GM10847 (cell line): Measurements from ENCODE around the gene TSPEAR.

ENCODE experiments used
- POLR2A ChIP-seq: IDR thresholded peaks from 2 replicates; pipeline ENCODE4 v1.6.1; 2011; ENCODE audit not compliant: insufficient read length; ENCODE audit errors: extremely low read depth

The TSPEAR gene

DNA sequence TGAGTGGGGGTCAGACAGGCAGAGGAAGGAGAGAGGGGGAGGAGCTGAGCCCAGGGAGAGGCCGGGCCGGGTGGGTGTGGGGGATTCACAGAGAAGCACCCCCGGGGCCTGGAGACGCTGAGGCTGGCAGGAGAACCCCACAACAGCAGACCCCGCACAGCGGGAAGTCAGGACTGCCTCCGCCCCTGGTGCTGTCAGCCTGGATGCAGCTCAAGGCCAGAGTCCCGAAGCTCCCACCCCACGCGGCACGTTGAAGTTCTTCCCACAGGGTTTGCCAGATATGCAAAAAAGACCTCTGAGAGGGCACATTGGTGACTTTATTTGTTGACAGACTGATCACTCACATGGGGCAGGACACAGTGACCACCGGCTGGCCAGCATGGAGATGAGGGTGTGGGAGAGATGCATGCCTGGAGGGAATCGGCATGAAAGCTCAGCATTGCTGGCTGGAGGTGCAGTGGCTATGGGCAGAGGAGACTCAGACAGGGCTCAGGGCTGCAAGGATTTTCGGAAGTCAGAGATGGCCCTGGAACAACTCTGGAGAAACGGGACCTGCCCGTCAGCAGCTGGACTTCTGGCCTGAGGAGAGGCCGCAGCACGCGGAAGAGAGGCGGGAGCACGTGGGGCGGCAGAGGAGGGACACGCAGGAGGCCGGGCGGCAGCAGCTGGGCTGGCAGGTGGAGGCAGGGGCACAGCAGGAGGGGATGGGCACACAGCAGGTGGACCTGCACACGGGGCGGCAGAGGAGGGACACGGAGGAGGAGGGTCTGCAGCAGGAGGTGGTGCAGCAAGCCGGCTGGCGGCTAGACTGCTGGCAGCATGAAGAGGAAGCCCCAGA lies 153.7 kb downstream of the TSPEAR start:
- no peak for TF ChIP-seq POLR2A

DNA sequence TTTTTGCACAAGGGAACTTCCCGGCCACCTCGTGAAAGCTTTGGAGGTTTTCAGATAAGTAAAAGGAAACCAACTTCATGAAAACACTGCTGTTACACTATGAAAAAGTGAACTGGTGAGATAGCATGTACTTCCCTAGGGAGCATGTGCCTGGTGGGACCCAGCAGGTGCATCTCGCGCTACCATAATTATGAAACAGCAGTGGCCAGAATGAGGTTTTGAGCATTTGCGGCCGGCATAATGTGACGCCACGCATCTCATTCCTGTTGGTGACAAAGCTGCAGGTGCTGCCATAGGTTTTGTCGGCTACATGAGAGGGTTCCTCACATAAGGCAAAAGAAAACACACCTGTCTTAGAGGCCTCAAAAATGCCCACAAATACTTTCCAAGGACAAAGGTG lies 154.5 kb downstream of the TSPEAR start:
- TF ChIP-seq POLR2A: no peak

DNA sequence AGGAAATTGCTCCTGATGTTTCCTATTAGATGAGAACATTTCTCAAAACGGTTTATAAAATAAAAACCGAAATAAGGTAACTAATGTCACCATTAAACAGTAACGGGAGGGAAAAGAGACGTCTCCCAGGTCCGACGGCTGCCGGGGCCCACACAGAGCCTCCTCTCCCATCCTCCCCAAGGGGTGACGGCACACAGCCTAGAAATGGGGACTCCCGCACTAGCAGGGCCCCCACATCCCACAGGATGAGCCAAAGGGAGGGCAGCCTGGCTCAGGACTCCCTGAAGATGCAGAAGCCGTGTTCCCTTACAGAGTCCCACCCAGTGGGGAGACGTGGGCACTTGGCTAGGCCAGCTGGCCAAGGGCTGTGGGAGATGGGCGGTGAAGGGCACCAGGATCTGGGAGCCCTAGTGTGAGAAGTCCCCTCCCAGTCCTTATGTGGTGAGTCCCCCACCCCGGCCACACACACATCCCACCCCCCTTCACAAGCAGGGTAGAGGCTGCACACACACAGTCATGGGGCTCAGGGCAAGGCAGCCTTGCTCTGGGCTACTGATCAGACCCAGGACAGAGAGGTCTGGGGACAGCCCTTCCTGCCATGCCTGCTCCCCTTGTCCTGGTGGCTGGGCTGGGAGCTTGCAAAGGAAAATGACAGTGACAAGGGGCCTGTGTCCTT lies 156.0 kb downstream of the TSPEAR start:
- TF ChIP-seq POLR2A: no peak

DNA sequence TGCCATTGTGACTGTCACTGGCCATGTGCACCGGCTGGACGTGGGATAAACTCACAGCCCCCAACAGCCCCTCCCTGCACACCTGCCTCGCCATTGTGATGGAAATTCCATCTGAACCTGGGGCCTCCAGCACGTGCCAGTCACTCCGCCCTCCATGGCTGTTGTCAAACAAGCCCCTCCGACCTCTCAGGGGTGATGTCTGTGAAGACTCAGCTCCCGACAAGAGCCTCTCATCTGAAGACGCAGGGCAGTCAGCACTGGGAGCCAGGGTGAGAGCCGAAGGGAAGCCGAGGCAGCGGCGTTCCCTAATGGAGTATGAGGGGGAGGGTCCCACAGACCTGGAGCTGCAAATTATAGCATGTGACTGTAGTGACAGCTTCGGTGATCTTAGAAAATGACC lies 158.7 kb downstream of the TSPEAR start:
- no peak for TF ChIP-seq POLR2A

DNA sequence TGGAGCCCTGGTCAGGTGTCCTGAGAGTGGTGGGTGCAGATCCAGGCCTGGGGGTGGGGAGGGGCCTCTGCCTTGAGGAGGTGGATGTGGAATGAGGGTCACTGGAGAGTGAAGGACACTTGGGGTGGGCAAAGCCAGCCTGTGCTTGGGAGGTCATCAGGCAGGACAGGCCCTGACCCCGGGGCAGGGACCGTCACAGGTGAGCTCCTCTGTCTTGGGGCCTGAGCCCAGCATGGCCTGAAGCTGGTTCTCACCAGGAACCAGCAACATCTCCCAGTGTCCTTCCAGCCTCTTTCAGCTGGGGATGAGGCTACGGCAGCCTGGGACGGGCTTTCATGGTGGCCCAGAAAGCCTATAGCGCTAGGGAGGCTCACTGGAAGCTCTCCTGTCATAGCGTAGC lies 159.2 kb downstream of the TSPEAR start:
- TF ChIP-seq POLR2A: no peak

DNA sequence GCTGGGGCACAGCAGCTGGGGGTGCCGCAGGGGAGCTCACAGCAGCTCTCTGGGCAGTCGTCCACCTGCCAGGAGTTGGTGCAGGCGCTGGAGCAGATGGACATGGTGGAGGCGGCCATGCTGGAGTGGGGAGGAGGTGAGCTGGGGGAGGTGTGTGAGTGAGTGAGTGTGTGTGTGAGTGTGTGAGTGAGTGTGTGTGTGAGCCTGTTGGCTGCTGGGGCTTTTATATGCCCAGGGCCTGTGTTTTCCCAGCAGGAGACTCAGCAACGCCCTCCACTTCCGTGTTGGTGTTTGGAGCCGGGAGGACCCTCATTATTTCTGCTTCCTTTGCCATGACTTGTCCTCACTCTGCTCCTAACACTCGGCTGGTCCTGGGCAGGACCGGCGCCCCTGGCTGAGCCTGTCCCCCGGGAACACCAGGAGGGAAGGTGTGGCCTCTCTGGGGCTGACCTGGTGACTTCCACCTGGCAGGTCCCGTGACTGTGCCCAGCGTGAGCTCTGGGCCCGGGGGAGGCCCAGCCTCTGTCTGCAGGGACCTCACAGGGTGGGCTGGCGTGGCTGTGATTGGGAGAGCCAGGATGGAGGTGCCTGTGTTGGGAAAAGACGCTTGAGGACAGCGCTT lies 159.9 kb downstream of the TSPEAR start, which contains the start of gene KRTAP10-2:
Gene KRTAP10-2 (minus strand): TSS at position 166 of the 622 bp plus-strand sequence. CDS start 47 bp downstream, at position 119.
- TF ChIP-seq POLR2A: no peak

DNA sequence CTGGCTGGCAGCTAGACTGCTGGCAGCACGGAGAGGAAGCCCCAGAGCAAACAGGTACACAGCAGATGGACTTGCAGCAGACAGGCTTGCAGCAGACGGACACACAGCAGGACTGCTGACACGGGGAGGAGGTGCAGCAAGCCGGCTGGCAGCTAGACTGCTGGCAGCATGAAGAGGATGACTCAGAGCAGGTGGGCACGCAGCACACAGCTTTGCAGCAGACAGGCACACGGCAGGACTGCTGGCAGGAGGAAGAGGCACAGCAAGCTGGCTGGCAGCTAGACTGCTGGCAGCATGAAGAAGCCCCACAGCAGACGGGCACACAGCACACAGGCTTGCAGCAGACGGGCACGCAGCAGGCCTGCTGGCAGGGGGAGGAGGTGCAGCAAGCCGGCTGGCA lies 160.6 kb downstream of the TSPEAR start:
- TF ChIP-seq POLR2A: no peak

DNA sequence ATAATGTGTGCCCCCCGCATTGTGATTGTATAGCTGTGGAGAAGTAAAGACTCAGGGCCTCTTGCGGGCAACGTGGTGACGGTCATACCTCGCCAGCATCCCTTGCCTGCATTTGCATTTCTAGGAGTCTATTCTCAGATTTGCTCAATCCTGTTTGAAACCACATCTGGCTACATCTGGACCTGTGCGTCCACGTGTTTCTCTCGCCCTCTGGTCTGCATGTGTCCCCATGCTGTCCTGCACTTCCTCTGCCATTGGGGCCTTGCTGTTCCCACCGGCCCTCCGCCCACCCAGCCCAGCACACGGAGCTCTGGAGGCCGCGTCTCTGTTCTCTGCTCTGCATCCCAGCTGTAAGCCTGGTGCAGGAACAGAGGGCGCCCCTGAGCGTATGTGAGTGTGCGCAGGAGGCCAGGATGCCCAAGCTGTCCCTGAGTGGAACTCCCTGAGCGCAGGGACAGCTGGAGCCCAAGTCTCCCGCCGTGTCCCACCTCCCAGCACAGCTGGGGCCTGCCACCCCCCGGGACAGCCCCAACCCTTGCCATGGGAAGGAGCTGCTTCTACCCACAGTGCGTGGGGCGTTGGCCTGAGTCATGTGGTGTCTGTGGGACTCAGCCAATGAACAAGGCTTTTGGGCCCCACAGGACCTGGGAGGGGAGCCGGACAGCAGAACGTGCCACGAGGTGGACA lies 161.7 kb downstream of the TSPEAR start:
- TF ChIP-seq POLR2A: no peak

DNA sequence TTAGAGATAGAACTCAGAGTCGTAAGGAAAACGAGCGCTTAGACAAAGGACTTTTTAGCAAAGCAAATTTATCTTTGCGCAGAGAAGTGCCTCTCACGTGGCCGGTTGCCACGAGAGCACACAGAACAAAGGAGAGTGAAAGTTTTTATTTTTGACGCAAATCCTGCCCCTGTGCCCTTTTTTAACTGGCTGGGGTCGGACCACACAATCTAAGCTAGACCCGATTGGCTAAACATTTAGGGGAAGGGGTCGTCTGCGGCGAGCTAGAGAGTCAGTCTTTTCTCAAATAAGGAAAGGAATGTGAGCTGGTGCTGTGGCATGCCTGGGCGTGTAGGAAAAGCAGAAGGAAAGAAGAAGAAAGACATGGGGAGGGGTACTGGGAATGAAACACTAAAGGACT lies 162.4 kb downstream of the TSPEAR start:
- no peak for TF ChIP-seq POLR2A

DNA sequence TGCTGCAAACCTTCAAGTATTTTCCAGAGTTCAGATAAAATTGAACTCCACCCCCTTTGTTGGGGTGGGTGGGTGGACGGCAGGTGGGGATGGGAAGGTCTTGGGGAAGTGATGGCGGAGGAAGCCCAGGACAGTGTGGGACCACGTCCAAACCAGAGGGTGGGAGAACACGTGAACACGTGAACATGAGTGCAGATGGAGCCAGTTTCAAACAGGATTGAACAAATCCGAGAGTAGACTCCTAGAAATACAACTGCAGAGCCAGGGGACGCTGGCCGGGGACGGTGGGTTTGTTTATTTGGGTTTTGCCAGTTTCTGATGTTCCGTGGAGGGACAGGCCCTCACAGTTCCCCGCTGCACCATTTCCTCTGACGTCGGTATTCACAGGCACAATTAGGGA lies 163.0 kb downstream of the TSPEAR start:
- TF ChIP-seq POLR2A: no peak

DNA sequence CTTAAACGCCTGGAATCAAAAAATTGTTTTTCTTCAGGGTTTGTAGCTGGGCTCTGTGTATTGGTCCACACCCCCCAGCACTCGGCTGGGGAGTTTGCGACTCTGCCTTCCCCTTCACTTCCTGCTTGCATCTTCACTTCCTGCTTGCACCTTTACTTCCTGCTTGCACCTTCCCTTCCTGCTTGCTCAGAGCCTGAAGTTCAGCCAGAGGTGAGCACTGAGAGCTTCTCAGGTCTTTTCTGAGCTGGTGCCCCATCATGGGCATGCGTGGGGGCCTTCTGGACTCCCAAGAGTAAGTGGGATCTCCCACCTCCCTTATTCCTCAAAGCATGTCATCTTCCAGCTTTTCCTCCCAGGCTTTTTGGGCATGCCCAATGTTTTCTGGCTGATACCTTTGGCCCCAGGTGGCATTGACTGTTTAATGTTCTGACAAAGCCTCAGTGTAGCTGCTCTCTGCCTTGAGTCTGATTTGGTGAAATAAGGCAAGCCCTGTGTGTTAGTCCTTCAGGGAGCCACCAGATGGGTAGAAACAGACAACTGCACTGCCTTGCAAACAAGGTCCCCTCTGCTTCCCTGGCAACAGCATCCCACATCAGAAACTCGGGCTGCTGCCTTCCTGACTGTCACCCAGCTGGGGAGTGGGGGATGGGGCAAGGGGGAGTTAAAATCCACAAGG lies 163.6 kb downstream of the TSPEAR start:
- no peak for TF ChIP-seq POLR2A

DNA sequence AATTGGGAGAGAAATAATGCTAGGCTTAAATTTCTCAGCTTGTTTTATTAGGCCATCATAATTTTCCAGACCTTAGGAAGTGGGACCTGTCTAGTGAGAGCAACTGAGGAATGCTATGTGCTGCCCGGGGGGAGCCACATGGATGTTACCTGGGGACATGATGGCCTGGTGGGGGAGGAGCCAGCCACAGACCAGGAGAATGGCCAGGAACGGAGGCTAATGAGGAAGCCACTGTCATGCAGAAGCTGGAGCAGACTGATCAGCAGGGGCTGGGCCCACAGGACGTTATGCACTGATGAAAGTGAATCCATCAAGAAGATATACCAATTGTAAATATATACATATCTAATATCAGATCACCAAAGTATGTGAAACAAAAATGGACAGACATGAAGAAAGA lies 166.8 kb downstream of the TSPEAR start:
- TF ChIP-seq POLR2A: no peak

DNA sequence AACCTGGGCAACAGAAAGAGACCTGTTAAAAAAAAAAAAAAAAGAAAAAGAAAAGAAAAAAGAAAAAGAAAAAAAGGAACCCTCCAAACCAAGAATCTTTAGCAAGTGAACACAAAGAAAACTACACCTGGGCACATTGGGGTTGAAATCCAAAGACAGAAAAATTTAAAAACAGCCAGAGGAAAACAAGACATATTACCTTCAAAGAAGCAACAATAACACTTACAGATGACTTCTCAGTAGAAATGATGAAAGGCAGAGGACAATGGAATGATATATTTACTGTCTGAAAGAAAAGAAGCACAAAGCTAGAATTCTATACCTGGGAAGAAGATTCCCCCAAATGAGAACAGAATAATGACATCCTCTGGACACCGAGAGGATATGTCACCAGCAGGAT lies 168.7 kb downstream of the TSPEAR start:
- TF ChIP-seq POLR2A: no peak

DNA sequence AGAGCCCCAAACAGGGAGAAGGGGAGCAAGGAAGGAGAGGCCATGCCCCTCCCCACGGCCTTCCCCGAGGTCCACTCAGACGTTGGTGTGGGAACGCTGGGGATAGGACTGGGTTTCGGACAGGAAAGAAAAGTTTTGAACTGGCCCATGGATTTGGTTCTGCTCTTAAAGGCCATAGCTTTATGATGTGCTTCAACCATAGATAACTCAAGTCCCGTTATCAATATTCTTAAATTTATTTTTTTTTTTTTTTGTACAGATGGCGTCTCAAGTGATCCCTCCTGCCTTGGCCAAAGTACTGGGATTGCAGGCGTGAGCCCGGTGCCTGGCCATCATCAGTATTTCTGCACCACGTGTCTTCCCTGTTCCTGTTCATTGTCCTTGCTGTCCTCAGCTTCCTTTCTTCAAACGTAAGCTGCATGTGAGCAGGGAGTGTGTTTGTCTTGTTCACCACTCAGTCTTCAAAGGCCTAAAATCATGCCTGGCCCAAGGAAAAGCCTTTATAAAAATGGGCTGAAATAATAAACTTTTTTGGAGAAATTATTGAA lies 170.6 kb downstream of the TSPEAR start:
- TF ChIP-seq POLR2A: no peak
